Muscle of back (tissue), 11 donors: ENCODE results near the gene SLC35A5. TPM values are rescaled to one million over a fixed set of nuclear protein-coding genes. Genes with fewer than 3 reads are reported as not detected.

Experiments used
- DNase-seq, 3 donors: peaks; one replicate each; pipeline versions ENCODE4 v3.0.0 to v3.0.0-alpha.2; 2013
- polyA plus RNA-seq, 10 donors: library from polyadenylated mRNA; unstranded; fragments of 120-200 nt; gene quantifications; one replicate each; pipeline ENCODE4 v1.2.1, GENCODE V29; 2013; ENCODE audit not compliant: insufficient read length in 10 of 10

Gene SLC35A5
- polyA plus RNA-seq, 10 donors, result 19.6 to 36.5 (median 31.6) TPM

- DNase-seq, result no peak
Measured at GRCh38 chr3:112564940-112565305, 3.1 kb downstream of the SLC35A5 start.

- DNase-seq, result no peak
Measured at GRCh38 chr3:112568642-112569041, 6.8 kb downstream of the SLC35A5 start.

GRCh38 chr3:112569265-112569664 is 7.4 kb downstream of the SLC35A5 start:
- DNase-seq, result no peak

- no peak for DNase-seq
Measured at GRCh38 chr3:112572701-112573100, 10.9 kb downstream of the SLC35A5 start.

GRCh38 chr3:112579232-112579631 is 17.4 kb downstream of the SLC35A5 start:
- no peak for DNase-seq

GRCh38 chr3:112579697-112580096 is 17.9 kb downstream of the SLC35A5 start:
- no peak for DNase-seq

- DNase-seq, result peak; percentile 41 to 77 (median 53)
Measured at GRCh38 chr3:112582244-112582874, 20.5 kb downstream of the SLC35A5 start.

GRCh38 chr3:112583105-112583504 is 21.3 kb downstream of the SLC35A5 start:
- DNase-seq, result no peak

- no peak for DNase-seq
Measured at GRCh38 chr3:112585782-112586181, 23.9 kb downstream of the SLC35A5 start.

- no peak for DNase-seq
Measured at GRCh38 chr3:112587336-112587735, 25.5 kb downstream of the SLC35A5 start.

- DNase-seq, result no peak
Measured at GRCh38 chr3:112593258-112593657, 31.4 kb downstream of the SLC35A5 start.

GRCh38 chr3:112594856-112595255 is 33.0 kb downstream of the SLC35A5 start:
- DNase-seq, result no peak

GRCh38 chr3:112597945-112598344 is 36.1 kb downstream of the SLC35A5 start:
- no peak for DNase-seq

- no peak for DNase-seq
Measured at GRCh38 chr3:112598731-112599130, 36.9 kb downstream of the SLC35A5 start.

- no peak for DNase-seq
Measured at GRCh38 chr3:112602217-112602838, 40.5 kb downstream of the SLC35A5 start.

- peak in 2 of 3 donors; percentile 20 to 58 for DNase-seq
Measured at GRCh38 chr3:112604536-112604935, 42.7 kb downstream of the SLC35A5 start.

GRCh38 chr3:112605285-112605684 is 43.4 kb downstream of the SLC35A5 start:
- DNase-seq, result peak; percentile 34 to 85 (median 72)

GRCh38 chr3:112606098-112606497 is 44.3 kb downstream of the SLC35A5 start:
- DNase-seq, result no peak

GRCh38 chr3:112607863-112608262 is 46.0 kb downstream of the SLC35A5 start:
- DNase-seq, result no peak

- no peak for DNase-seq
Measured at GRCh38 chr3:112610121-112610520, 48.3 kb downstream of the SLC35A5 start.

- no peak for DNase-seq
Measured at GRCh38 chr3:112611752-112612515, 50.1 kb downstream of the SLC35A5 start.

GRCh38 chr3:112615989-112616731 is 54.3 kb downstream of the SLC35A5 start:
- DNase-seq, result peak in 1 of 3 donors; percentile 56
